Activated T-cell treated with anti-CD3 and anti-CD28 coated beads for 1 hour (primary cell): Measurements from ENCODE around the gene TMEM178A.

Source experiments
- DNase-seq: peaks from one replicate; pipeline ENCODE4 v3.0.0-alpha.2; 2020; ENCODE audit warnings: low read depth

TMEM178A gene

GRCh38 chr2:39679805-39680204 is 14.1 kb downstream of the TMEM178A start:
- DNase-seq = no peak

- no peak for DNase-seq
Observed at GRCh38 chr2:39682066-39682692, 16.5 kb downstream of the TMEM178A start.

GRCh38 chr2:39683022-39683699 is 17.4 kb downstream of the TMEM178A start:
- DNase-seq = no peak

- no peak for DNase-seq
Observed at GRCh38 chr2:39684464-39684863, 18.7 kb downstream of the TMEM178A start.

GRCh38 chr2:39685126-39685525 is 19.4 kb downstream of the TMEM178A start:
- no peak for DNase-seq

- no peak for DNase-seq
Observed at GRCh38 chr2:39686456-39686855, 20.7 kb downstream of the TMEM178A start.

- no peak for DNase-seq
Observed at GRCh38 chr2:39688181-39688580, 22.5 kb downstream of the TMEM178A start.

- no peak for DNase-seq
Observed at GRCh38 chr2:39689272-39689841, 23.6 kb downstream of the TMEM178A start.

- DNase-seq = no peak
Observed at GRCh38 chr2:39689876-39690275, 24.2 kb downstream of the TMEM178A start.

GRCh38 chr2:39693245-39693644 is 27.5 kb downstream of the TMEM178A start:
- DNase-seq = no peak

GRCh38 chr2:39696101-39696553 is 30.4 kb downstream of the TMEM178A start:
- DNase-seq = no peak

GRCh38 chr2:39696838-39697237 is 31.1 kb downstream of the TMEM178A start:
- no peak for DNase-seq

GRCh38 chr2:39697454-39697853 is 31.7 kb downstream of the TMEM178A start:
- DNase-seq = no peak

- DNase-seq = no peak
Observed at GRCh38 chr2:39701137-39701536, 35.4 kb downstream of the TMEM178A start.

- DNase-seq = no peak
Observed at GRCh38 chr2:39703181-39703872, 37.6 kb downstream of the TMEM178A start.

GRCh38 chr2:39704540-39704939 is 38.8 kb downstream of the TMEM178A start:
- DNase-seq = no peak

GRCh38 chr2:39705638-39706037 is 39.9 kb downstream of the TMEM178A start:
- no peak for DNase-seq

GRCh38 chr2:39706312-39706711 is 40.6 kb downstream of the TMEM178A start:
- DNase-seq = no peak

- no peak for DNase-seq
Observed at GRCh38 chr2:39706945-39707344, 41.2 kb downstream of the TMEM178A start.

- DNase-seq = no peak
Observed at GRCh38 chr2:39708003-39708402, 42.3 kb downstream of the TMEM178A start.

- no peak for DNase-seq
Observed at GRCh38 chr2:39710807-39711206, 45.1 kb downstream of the TMEM178A start.

GRCh38 chr2:39712953-39713352 is 47.2 kb downstream of the TMEM178A start:
- no peak for DNase-seq

- no peak for DNase-seq
Observed at GRCh38 chr2:39715095-39715494, 49.4 kb downstream of the TMEM178A start.
